GM21515 (cell line): Measurements from ENCODE around the gene ADAM20.
"Not testable (repeated sequence)": the region's sequence is repeated elsewhere in the genome, so short reads cannot be mapped to it uniquely, and the experiment has no call there.

Experiments
- ATAC-seq: cut with Tn5 transposase; IDR thresholded peaks from one replicate; pipeline ENCODE4 v1.9.1; 2021; ENCODE audit not compliant: unreplicated experiment

The ADAM20 gene

DNA sequence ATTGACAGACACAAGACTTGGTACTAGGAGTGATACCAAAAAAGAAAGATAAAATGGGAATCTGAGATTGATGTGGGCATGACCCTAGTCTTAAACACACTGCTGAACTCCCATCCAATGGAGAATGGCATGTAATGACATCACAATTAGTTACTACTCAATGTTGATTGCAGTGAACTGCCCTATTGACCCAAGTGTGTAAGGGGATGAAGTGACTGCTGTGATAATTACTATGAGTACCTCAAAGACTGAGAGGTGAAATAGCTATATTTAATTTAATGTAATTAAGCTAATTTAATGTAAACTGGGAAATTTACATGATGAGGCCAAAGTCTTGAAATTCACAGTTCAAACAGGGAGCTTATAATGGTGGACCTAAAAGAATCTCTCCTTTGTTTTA is at the start of gene ADAM20:
ADAM20 (minus strand) TSS at position 101 of the 400 bp plus-strand sequence. CDS start 10,247 bp downstream, outside the sequence.
- ATAC-seq: no peak

DNA sequence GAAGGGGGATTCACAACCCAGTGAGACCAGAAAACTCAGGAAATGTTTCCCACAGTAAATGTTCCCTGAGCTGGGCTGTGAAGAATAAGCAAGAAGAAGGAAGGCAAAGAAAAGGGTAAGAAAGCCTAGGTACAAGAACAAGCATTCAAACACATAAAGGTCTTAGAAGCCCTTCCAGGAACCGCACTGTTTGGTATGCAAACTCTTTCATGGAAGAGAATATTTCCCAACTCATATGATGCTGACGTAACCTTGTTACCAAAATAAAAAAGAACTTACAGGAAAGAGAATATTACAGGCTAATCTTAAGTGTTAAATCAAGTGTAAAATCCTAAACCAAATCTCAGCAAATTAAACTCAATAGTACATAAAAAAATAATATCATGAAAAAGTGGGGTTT is 42.1 kb upstream of the ADAM20 start:
- no peak for ATAC-seq

DNA sequence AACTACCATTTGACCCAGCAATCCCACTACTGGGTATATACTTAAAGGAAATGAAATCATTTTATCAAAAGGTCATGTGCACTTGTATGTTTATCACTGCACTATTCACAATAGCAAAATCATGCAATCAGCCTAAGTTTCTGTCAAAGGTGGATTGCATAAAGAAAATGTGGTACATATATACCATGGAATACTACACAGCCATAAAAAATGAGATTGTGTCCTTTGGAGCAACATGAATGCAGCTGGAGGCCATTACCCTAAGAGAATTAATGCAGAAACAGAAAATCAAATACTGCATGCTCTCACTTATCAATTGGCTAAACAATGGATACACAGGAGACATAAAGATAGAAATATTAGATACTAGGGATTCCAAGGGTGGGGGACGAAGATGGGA is 38.2 kb upstream of the ADAM20 start:
- no peak for ATAC-seq

DNA sequence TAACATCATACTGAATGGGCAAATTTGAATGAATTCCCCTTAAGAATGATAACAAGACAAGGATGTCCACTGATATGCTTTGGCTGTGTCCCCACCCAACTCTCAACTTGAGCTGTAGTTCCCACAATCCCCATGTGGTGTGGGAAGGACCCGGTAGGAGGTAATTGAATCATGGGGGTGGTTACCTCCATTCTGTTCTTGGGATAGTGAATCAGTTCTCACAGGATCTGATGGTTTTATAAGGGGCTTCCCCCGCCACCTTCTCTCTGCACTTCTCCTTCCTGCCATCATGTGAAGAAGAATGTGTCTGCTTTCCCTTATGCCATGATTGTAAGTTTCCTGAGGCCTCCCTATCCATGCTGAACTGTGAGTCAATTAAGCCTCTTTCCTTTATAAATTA is 36.3 kb upstream of the ADAM20 start:
- no peak for ATAC-seq

DNA sequence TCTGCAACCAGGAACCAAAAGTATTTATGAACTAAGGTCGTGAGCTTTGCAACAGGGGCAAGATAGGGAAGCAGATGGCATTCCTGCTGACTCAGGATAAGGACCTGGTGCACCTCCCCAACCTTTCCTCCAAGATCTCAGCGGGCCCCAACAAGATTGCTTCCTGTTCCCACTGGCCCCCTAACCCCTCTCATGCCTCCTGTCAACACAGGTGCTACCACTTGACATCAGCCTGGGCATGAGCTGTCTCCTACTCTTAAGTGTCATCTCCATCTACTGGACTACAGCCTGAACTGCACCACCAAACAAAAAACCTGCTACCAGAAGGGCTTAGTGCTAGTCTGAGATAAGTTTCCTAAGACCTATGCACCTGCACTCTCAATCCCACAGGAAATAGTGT is 33.0 kb upstream of the ADAM20 start:
- ATAC-seq: no peak

DNA sequence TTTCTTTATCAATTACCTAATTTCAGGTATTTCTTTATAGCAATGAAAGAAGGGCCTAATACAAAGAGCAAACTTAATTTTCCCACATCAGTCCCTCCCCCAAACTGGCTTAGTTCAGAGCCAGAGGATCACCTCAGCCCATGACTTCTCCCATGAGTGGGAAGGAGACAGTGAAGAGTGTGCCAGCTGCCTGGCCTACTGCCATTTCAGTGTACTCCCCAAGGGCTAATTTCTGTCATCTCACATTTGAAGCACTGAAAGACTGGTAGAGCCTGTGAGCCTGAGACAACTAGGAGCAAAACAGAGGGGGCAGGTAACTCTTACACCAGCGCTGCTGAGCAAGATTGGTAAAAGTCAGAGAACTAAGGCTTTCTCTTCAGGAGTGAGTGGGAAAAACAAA is 29.1 kb upstream of the ADAM20 start:
- no peak for ATAC-seq

DNA sequence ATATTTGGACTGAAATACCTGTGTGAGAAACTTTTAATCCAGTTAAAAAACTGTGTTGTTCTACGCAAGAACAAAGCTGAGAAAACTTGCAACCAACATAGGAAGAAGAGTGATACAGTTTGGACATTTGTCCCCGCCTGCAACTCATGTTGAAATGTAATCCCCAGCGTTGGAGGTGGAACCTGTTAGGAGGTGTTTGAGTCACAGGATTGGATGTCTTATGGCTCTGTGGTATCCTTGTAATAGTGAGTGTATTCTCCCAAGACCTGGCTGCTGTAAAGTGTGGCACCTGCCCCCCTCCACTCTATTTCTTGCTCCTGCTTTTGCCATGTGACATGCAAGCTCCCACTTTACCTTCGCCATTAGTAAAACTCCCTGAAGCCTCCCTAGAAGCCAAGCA is 28.6 kb upstream of the ADAM20 start:
- ATAC-seq: no peak

DNA sequence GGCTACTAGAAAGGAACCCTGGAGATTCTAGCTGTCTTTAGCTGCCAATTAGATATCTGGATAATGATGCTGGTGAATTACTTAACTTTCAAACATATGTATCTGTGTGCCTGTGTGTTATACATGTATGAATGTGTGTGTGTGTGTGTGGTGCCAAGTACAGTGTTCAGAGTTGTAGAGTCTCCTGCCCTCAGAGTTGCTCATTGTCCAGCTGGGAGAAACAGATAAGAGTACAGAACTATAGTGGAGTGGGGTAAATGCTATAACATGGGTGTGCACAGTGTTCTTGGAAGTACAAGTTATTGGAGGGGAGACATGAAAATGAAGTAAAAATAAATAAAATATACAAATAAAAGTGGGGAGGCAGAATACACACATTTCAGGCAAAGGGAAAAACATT is 23.6 kb upstream of the ADAM20 start:
- no peak for ATAC-seq

DNA sequence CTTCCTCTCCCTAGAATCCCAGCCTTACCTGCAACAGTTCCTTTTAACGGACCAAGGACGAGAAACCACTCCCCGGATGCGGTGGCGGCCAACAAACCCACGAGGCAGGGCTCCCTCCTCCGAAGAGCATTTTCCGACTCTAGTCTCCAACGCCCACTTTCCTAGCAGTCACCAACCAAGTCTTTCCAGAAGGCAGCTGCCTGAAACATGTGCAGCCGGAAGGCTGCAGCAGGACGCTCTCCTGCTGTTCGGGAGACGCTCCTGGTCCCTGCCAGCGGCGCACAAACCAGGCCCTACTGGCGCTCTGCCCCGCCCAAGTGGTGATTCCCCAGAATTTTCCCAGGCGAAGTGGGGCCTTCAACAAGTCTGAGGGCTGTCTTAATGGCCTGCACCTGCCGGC is 21.1 kb upstream of the ADAM20 start:
- ATAC-seq: no peak

DNA sequence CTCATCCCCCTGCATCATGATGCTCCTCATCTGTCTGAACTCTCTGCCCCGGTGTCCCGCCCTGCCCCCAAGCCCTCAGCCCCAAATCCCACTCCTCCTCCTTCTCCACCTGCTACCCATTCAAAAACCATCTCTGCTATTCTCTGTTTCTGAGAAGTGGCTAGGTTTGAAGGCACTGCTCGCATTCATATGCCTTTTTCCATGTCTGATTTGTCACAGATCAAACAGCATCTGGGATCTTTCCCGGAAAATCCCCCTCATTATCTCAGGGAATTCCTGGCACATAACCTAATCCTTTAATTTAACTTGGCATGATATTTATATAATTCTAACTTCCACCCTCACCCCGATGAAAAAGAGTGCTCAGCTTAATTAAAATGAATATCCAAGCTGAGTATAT is 3.3 kb upstream of the ADAM20 start:
- no peak for ATAC-seq

DNA sequence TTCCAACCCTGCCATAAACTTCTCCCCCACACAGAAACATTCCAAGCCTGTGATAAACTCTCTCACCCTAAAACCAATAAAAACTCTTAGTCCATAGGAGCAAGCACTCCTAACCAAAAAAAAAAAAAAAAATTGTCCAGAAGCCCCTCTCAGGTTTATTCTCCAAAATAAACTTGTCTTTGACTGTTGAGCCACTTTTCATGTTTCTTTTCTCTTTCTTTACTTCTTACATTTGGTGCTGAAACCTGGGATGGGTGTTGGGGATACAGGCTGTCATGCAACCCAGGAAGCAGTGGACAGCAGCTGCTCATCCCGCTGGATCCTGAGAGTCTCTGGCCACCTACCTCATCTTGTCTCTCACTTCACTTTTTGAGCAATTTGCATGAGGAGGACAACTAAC is 2.0 kb upstream of the ADAM20 start:
- no peak for ATAC-seq

DNA sequence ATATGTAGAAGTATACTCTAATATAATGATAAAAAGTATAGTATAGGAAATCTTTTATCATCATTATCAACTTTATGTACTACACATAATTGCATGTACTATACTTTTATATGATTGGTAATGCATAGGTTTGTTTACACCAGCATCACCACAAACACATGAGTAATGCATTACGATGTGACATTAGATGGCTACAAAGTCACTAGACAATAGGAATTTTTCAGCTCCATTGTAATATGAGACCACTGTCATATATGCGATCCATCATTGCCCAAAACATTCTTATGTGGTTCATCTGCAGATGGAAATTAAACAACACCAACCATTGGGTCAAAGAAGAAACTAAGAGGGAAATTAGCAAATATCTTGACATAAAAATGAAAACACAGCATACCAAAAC is 4.4 kb downstream of the ADAM20 start:
- ATAC-seq: no peak

DNA sequence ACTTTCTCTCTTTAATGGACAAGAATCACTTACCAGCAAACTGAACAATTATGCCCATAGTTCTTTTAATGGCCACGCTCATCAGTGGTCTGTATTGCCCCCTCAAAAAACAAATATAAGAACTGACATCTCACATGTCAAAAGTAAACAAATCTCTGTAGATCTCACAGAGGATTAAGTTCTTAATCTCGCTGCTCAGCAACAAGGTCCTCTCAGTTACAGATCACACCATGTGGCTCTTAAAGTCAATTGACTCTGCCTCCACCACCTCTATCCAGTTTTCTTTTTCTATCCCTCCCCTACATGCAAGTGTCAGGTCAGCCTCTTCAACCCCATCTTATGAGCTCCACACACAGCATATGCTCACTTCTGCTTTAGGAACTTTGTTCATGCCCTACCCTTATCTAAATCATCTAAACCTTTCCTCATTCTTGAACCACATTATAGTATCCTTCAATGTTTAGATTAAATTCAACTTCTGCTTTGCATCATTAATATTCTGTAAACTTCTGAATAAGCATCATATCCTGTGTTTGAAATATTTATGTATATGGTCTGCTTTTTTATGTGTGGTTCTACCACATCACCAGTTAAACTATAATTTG is 7.2 kb downstream of the ADAM20 start:
- no peak for ATAC-seq

DNA sequence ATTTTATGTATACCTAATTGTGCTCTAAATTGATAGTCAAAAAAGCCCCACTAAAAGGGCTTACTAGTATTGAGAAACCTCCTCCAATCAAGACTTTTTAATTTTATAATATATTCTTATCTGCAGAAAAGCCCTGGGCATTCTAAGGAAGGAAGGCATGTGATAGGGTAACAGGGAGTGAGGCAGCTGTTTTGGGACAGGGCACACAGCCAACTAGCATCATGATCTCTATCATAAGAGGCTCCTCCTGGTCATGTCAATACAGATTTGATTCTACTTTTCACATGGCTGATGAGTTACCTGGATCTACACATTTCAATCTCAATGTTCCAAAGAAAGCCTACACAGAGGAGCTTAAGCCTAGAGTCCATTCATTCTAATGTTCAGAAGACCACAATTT is 9.1 kb downstream of the ADAM20 start:
- no peak for ATAC-seq

DNA sequence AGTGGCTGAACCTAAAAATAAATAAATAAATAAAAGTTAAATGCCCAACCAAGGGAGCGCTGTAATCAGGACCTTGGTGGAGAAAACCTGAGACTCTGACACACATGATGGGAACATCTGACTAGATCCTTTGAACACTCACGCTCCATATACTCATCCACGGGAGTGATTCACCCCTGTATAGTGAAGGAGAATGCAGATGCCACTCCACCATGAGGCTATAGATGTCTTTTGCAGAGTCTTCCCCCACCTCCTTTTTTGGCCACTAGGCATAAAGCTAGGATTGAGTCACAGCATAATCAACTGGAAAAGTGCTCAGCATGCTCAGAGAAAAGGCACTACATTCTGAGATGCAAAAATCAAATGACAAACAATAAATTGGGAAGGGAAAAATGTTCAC is 19.0 kb downstream of the ADAM20 start:
- no peak for ATAC-seq

DNA sequence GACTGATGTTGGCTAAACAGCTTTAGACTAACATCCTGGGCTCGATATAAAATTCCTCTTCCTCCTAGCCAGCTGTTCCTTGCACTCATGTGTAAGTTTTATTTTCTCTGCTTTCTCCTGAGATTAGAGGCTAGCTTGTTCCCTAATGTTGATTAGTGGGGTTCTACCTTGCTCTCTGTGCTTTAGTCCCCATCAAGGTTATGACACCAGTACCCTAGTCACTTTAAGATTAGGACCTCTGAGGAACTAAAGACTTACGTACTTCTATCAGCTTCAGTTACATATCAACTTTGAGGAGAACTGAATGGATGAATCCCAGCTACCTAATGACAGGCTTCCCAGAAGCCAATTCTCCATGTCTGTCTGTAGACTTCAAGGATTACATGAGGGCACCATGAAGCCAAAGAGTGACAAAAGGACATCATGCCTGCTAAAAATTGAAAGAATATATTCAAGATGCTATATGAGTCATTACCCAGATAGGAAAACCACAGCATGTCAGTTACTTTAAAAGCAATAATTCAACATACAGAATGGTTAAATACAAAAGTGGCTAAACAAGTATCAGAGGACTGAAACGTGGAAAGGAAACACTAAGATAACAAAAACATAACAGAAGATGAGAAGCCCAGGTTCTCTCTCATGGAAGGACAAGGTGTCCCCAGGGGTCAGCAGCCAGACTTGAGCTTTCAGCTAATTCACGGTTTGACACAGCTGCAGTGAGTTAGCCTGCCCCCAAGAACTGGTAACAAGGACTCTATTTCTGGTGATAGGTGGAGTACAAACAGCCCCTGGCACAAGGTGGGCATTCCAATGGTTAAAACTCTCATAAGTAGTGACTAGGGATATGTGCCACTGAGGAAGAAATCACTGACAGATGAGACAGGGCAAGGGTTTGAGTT is 20.4 kb downstream of the ADAM20 start:
- ATAC-seq: no peak

DNA sequence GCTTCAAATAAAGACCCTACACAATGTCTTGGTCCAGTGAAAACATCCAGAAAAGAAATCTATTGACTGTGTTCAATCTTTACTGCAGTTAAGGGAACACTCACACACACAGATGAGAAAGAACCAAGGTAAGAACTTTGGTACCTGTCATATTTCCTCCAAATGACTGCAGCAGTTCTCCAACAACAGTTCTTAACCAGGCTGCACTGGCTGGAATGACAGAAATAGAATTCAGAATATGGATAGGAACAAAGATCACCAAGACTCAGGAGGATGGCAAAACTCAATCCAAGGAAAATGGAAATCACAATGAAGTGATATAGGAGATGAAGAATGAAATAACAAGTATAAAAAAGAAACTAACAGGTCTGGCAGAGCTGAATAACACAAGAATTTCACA is 36.6 kb downstream of the ADAM20 start:
- no peak for ATAC-seq

DNA sequence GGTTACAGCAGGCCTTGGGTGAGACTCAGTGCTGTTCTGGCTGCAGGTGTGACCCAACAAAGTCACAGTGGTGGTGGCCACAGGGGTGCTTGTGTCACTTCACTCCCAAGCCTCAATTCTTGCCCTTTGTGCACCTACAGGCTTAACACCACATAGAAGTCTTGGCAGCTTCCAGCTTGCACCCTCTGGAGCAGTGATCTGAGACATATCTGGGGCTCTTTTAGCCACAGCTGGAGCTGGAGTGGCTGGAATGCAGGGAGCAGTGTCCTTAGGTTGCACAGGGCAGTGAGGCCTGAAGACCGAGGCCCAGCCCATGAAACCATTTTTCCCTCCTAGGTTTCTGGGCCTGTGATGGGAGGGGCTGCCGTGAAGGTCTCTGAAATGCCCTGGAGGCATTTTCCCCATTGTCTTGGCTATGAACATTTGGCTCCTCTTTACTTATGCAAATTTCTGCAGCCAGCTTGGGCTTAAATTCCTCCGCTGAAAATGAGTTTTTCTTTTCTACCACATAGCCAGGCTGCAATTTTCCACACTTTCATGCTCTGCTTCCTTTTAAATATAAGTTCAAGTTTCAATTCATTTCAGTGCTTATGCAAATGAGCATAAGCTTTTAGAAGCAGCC is 45.1 kb downstream of the ADAM20 start:
- ATAC-seq: no peak

DNA sequence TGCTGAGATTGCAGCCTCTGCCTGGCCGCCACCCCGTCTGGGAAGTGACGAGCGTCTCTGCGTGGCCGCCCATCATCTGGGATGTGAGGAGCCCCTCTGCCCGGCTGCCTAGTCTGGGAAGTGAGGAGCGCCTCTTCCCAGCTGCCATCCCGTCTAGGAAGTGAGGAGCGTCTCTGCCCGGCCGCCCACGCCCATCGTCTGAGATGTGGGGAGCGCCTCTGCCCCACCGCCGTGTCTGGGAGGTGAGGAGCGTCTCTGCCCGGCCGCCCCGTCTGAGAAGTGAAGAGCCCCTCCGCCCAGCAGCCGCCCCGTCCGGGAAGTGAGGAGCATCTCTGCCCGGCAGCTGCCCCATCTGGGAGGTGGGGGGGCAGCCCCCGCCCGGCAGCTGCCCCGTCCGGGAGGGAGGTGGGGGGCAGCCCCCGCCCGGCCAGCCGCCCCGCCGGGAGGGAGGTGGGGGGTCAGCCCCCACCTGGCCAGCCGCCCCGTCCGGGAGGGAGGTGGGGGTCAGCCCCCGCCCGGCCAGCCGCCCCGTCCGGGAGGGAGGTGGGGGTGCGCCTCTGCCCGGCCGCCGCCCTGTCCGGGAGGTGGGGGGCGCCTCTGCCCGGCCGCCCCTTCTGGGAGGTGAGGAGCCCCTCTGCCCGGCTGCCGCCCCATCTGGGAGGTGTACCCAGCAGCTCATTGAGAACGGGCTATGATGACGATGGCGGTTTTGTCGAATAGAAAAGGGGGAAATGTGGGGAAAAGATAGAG is 57.3 kb downstream of the ADAM20 start:
- ATAC-seq: not testable (repeated sequence)

DNA sequence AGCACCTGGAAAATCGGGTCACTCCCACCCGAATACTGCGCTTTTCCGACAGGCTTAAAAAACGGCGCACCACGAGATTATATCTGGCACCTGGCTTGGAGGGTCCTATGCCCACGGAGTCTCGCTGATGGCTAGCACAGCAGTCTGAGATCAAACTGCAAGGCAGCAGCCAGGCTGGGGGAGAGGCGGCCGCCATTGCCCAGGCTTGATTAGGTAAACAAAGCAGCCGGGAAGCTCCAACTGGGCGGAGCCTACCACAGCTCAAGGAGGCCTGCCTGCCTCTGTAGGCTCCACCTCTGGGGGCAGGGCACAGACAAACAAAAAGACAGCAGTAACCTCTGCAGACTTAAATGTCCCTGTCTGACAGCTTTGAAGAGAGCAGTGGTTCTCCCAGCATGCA is 59.3 kb downstream of the ADAM20 start:
- ATAC-seq: not testable (repeated sequence)

DNA sequence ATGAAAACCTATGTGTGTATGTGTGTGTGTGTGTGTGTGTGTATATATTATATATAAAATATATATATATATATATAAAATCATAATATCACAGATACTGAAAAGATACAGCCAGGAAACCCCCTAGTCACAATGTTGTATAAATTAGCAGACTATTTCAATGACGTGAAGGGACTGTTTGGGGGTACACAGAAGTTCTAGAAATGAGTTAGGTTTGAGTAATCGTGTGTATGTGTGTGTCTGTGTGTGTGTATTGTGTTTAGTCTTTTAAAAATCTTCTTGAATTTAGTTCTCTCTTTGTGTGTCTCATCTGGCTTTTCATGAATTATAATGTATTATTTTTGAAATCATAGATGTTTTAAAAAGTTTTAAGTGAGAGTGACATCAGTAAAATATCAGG is 61.0 kb downstream of the ADAM20 start:
- no peak for ATAC-seq
